Ammon's horn (tissue), 1 donor: ENCODE measurements around the gene MED16.
"Not testable (repeated sequence)": the region's sequence is repeated elsewhere in the genome, so short reads cannot be mapped to it uniquely, and the experiment has no call there.

ENCODE experiments used
- DNase-seq: peaks from one replicate; pipeline ENCODE4 v3.0.0-alpha.2; 2016; ENCODE audit warnings: low spot score

The MED16 gene

DNA sequence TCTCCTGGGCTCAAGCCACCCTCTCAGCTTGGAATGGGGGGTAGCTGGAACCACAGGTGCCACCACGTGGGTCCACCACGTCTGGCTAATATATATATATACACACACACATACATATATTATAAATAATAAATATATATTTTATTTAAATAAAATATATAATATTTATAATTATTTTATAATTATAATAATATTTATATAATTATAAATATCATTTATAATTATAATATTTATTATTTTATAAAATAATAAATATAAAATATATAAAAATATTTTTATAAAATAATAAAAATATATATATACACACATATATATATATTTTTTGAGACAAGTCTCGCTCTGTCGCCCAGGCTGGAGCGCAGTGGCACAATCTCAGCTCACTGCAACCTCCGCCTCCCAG is 38.4 kb downstream of the MED16 start:
- no peak for DNase-seq

DNA sequence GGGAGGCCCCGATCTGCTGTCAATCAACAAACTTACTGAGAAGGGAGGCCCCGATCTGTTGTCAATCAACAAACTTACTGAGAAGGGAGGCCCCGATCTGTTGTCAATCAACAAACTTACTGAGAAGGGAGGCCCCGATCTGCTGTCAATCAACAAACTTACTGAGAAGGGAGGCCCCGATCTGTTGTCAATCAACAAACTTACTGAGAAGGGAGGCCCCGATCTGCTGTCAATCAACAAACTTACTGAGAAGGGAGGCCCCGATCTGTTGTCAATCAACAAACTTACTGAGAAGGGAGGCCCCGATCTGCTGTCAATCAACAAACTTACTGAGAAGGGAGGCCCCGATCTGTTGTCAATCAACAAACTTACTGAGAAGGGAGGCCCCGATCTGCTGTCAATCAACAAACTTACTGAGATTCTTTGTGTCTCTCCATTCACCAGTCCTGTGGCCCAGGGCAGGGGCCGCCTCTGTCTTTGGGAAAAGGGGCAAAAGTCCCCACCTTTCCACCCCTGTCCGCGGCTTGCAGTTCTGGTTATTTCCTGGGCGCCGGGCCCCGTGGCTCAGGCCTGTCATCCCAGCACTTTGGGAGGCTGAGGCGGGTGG is 39.3 kb downstream of the MED16 start:
- DNase-seq, result not testable (repeated sequence)

DNA sequence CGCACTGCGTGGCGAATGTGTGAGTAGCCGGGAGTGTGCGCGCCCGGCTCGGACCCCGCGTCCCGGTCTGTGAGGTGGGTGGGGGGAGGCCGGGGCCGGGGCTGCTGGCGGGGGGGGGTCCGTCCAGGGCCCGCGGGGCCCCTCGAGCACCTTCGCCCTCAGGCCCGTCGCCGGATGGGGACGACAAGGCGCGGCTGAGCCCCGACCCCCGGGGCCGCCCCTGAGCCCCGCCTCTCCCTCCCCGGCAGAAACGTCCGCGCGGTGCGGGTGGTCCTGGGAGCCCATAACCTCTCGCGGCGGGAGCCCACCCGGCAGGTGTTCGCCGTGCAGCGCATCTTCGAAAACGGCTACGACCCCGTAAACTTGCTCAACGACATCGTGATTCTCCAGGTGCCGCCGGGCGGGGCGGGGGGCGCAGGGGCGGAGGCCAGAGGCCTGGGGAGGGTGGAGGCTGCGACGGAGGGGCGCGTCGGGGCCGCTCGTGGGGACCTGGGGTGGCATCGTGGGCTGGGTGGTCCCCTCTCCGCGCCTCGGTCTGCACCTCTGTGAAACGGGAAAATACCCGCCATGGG is 39.9 kb downstream of the MED16 start:
- no peak for DNase-seq

DNA sequence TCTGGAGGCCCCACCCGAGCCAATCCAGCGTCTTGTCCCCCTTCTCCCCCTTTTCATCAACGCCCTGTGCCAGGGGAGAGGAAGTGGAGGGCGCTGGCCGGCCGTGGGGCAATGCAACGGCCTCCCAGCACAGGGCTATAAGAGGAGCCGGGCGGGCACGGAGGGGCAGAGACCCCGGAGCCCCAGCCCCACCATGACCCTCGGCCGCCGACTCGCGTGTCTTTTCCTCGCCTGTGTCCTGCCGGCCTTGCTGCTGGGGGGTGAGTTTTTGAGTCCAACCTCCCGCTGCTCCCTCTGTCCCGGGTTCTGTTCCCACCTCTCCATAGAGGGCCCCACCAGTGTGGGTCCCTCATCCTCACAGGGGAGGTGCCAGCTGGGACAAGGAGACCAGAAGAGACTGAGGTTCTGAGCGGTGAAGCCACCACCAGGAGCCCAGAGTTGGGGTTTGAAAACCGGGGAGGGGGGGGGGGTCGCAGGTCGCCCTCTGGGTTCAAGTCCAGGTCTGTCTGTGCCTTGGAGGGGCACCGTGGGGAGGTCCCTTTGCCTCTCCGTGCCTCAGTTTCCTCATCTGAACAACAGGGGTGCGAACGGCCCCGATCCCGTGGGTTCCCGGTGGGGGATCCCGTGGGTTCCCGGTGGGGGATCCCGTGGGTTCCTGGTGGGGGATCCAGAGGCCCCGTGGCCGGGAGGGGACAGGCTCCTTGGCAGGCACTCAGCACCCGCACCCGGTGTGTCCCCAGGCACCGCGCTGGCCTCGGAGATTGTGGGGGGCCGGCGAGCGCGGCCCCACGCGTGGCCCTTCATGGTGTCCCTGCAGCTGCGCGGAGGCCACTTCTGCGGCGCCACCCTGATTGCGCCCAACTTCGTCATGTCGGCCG is 40.6 kb downstream of the MED16 start, which contains the start of gene ELANE:
ELANE (plus strand) TSS at position 168 of the 878 bp plus-strand sequence; CDS start at position 194, 26 bp downstream.
- no peak for DNase-seq

DNA sequence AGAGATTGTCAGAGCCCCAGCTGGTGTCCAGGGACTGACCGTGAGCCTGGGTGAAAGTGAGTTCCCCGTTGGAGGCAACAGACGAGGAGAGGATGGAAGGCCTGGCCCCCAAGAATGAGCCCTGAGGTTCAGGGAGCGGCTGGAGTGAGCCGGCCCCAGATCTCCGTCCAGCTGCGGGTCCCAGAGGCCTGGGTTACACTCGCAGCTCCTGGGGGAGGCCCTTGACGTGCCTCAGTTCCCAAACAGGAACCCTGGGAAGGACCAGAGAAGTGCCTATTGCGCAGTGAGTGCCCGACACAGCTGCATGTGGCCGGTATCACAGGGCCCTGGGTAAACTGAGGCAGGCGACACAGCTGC is 42.0 kb downstream of the MED16 start:
- DNase-seq, result no peak

DNA sequence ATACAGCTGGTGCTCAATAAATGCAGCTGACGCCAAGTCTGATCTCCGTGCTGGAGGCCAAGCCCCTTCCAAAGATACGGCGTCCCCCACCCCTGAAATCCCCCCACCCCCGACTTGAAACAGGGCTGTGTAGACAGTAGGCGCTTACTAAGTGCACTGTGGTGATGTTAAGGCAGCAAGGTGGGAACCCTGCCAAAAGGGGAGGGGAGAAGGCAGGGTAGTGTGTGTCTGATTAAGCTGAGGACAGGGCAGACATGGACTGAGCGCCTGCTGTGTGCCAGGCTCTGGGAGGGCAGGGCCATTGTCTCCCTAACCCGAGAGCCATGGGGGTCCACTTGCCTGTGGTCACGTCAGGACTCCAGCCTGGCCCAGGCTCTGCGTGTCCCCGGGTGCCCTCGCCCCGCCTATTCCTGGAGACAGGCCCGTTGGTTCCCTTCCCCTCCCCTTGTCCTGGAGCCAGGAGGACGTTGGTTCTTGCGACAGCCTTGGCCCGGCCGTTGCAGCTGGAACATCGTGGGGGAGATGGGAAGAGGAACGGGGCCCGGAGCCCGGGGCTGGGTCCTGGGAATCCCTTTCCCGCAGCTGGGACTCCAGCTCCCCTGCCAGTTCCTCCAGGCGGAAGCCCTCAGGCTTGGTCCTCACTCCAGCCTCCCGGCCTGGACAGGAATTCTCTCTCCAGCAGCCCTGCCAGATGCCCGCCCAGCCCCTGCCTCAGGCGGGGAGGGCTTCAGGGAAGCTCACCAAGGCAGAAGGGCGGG is 42.6 kb downstream of the MED16 start:
- peak; percentile 53 for DNase-seq

DNA sequence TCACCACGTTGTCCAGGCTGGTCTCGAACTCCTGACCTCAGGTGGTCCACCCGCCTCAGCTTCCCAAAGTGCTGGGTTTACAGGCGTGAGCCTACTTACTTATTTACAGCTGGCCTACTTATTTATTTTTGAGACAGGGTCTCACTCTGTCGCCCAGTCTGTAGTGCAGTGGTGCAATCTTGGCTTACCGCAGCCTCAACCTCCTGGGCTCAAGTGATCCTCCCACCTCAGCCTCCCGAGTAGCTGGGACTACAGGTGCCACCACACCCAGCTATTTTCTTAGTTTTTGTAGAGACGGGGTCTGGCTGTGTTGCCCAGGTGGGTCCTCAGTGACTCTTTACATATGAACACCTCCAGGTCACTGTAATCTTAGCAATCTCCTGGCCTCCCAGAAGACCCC is 43.8 kb downstream of the MED16 start:
- not testable (repeated sequence) for DNase-seq

DNA sequence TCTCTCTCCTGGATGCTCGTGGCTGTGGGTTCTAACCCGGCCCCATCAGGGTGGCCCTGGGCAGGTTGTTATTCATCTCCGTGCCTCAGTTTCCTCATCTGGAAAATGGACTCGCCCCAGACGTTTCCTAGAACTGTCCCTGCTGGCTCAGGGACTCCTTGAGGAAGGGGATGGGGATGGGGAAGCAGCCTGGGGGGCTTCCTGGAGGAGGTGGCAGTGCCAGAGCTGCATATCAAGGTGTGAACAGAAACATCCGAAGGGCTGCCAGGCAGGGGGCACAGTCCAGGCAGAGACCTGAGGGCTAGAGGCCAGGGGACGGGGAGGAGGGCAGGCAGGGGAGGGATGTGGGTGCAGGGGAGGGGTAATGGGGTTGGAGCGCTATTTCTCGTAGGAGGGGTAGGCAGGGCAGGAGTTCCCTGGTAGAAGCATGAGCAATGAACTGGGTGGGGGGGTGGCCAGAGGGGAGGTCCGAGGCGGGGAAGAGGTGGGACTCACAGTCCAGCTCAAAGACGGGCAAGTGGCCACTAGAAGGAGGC is 44.5 kb downstream of the MED16 start:
- DNase-seq, result no peak

DNA sequence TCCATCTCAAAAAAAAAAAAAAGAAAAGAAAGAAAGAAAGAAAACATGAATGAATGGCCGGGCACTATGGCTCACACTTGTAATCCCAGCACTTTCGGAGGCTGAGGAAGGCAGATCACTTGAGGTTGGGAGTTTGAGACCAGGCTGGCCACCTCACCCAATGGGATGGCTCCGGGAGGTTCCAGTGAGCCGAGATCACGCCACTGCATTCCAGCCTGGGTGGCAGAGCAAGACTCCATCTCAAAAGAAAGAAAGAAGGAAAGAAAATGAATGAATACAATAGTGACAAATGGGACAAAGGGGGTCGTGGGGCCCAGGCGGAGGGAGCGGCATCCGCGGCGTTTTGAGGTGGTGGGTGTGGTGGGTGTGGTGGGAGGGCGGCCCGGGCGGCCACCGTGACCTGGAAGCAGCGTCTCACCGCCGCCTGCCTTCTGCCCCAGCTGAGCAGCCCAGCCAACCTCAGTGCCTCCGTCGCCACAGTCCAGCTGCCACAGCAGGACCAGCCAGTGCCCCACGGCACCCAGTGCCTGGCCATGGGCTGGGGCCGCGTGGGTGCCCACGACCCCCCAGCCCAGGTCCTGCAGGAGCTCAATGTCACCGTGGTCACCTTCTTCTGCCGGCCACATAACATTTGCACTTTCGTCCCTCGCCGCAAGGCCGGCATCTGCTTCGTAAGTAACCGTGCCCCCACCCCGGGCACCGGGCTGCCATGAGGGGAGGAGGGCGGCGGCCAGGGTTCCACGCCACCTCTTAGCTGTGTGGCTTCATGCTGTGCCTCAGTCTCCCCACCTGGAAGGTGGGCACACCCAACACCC is 47.1 kb downstream of the MED16 start:
- DNase-seq, result no peak

DNA sequence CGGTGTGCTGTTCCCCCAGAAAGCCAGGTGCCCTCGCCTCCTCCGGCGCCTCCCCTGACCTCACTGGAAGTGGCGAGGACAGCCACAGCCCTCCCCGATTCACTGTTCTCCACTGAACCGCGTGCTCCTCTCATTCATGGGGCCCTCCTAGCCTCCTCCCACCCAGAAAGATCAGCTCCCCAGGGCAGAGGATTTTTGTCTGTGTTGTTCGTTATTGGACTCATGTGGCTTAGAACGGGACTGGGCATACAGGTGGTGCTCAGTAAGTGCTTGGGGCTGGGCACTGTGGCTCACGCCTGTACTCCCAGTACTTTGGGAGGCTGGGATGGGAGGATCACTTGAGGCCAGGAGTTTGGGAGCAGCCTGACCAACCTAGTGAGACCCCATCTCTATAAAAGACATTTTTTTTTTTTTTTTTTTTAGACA is 48.4 kb downstream of the MED16 start:
- no peak for DNase-seq

DNA sequence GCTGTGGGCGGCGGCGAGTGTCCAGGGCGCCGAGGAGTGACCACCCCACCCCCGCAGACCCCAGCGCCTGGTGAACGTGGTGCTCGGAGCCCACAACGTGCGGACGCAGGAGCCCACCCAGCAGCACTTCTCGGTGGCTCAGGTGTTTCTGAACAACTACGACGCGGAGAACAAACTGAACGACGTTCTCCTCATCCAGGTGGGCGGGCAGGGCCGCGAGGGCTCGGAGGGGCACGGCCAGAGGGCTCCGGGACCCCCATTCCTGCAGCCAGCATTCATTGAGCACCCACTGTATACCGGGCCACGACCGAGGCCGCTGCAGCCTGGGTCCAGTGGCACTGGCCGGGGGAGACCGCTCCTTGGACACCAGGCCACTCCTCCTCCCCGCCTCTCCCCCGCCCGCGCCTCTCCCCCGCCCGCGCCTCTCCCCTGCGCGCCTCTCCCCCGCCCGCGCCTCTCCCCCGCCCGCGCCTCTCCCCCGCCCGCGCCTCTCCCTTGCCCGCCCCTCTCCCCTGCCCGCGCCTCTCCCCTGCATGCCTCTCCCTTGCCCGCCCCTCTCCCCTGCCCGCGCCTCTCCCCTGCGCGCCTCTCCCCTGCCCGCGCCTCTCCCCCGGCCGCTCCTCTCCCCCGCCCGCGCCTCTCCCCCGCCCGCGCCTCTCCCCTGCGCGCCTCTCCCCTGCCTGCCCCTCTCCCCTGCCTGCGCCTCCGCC is 49.0 kb downstream of the MED16 start:
- DNase-seq, result no peak

DNA sequence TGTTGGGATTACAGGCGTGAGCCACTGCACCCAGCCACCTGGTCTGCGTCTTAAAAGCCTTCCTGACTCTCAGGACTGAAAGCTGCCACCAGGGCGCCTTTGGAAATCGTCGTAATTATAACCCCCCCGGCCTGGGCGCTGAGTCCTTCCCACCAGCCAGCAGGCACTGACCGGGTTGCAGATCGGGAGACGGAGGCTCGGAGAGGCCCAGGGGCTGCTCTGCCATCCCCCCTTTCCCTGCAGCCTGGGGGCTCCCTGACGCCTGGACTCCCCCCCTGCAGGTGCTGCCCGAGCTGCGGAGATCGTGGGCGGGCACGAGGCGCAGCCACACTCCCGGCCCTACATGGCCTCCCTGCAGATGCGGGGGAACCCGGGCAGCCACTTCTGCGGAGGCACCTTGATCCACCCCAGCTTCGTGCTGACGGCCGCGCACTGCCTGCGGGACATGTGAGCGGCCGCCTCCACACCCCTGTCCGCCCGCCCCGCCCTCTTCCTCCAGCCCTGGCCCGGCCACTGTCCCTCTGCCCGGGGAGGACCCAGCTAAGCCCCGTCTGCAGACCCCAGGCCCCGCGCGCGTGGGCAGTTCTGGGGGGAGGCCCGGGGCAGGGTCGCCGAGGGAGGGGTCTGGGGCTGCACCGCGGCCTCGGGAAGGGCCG is 49.7 kb downstream of the MED16 start:
- DNase-seq, result no peak

DNA sequence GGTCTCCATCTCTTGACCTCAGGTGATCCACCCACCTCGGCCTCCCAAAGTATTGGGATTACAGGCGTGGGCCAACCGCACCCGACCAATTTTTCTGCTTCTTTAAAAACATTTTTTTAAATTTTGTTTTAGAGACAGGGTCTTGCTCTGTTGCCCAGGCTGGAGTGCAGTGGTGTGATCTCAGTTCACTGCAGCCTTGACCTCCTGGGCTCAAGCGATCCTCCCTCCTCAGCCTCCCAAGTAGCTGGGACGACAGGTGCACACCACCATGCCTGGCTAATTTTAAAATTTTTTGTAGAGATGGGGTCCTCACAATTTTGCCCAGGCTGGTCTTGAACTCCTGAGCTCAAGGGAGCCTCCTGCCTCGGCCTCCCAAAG is 50.2 kb downstream of the MED16 start:
- DNase-seq, result not testable (repeated sequence)

DNA sequence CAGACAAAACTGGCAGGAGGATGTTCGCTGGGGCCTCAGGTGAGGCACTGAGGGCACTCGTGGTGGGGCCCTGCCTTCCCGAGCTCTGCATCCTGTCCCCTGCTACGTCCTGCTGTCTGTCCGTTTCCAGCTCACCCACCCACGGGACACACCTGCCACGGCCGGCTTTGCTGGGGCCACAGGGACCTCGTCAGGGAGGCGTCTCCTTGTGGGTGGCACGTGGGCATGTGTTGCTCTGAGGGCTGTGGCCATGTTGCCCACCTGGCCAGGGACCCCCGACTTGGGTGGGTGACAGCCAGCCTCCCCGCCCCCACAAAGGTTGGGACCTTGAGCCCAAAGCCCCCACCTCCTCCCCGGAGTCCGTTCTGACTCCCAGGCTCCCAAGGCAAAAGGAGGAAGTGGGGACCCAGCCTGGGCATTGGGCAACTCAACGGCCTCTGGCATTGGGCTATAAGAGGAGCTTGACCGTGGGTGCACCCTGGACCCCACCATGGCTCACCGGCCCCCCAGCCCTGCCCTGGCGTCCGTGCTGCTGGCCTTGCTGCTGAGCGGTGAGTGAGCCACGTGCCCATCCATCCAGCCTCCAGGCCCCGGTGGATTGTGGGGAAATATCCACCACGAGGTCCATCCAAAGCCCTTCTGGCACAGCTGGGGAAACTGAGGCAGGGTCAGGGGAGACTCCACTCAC is 52.3 kb downstream of the MED16 start, which contains the start of gene PRTN3:
PRTN3 (plus strand) TSS at position 481 of the 688 bp plus-strand sequence; CDS start at position 491, 10 bp downstream.
- DNase-seq, result no peak

DNA sequence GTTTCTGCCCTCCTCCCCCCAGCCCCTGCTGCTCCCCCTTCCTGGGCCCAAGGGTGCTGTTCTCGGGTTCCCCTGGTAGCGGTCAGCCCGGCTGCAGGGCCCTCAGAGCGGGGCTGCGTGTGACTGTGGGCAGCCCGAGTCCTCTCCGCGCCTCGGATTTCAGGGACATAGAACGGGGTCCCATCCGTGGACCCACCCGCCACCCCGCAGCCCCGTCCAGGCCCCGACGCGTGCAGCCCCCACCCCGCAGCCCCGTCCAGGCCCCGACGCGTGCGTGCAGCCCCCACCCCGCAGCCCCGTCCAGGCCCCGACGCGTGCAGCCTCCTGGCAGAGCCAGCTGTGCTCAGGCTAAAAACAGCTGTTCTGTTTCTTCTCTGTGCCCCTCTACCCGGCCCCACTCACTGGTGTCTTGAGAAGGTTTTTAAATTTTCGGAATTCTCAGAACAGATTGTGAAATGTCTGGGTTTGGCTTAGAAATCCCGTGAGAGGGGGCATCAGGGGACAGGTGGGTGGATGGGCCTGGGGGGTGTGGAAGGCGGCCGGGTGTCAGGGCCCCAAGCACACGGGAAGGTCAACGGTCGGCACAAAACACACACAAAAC is 57.7 kb downstream of the MED16 start:
- DNase-seq, result no peak

DNA sequence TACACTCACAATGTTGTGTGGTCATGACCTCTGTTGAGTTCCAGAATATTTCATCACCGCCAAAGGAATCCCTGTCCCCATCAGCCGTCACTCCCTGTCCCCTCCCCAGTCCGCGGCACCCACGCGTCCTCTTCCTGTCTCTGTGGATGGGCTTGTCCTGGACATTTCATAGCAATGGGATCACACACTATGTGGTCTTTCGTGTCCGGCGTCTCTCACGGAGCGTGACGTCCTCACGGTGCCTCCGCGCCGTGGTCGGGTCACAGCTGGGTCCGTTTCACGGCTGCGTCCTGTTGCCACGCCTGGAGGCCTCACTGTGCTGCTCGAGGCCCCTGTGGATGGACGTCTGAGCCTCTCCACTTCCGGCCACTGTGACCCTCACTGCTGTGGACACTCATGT is 58.8 kb downstream of the MED16 start:
- DNase-seq, result no peak

DNA sequence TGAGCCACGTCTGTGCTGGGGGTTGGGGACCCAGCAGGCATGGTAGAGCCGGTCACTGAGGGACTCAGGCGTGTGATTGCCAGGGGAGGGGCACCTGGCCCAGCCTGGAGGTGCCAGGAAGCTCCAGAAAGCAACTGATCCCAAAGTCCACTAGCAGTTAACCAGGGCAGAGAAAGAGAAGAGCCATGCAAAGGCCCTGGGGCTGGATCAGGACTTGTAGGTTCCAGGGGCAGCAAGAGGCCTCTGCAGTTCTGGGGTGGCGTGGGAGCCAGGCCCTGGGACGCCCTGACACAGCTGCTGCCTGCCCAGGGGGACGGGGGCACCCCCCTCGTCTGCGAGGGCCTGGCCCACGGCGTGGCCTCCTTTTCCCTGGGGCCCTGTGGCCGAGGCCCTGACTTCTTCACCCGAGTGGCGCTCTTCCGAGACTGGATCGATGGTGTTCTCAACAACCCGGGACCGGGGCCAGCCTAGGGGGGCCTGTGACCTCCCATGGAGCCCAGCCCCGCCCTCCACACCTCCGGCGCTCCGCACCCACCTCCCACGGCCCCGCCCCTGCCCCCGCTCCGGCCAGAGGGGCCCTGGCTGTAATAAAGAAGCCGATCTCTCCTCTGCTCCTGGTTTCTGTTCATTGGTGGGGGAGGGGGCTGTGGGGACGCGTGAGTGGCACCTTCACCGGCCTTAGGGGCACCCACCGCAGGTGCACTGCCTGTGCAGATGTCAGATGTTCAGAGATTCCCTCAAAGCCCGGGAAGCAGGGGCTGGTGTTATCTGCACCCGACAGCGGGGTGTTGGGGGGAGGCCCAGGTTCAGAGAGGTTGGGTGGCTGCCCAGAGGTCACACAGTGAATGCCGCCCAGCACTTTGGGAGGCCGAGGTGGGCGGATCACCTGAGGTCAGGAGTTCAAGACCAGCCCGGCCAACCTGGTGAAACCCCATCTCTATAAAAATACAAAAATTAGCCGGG is 61.3 kb downstream of the MED16 start:
- no peak for DNase-seq
